ENCODE data around the gene COG6. TPM values are rescaled to one million over a fixed set of nuclear protein-coding genes. Genes with fewer than 3 reads are reported as not detected.

Gene COG6
- total and polyA plus RNA-seq, 2 of the 13 experiments (the other 11 are each of a cell fraction or from before 2014, with no cell fraction given) = 23.5 to 26.1 TPM

DNA sequence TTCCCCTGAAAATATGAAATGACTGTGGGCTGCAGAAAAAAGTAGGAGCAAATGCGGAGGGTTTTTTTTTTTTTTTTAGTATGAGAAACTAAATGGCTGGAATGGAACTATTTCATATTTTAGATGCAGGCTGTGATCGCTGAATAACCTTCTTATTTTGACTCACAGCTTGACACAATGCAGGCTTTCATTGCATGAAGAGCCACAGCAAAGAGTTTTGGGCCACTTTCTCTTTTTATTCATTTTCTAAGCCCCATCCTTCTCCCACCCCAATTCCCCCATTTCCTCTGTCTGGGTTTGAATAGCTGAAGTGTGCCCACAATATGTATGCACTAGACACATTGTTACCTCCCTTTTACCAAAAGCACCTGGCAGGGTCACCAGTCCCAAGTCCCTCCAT, 125.9 kb downstream of the COG6 start:
- no peak overlapping the region for H3K9ac ChIP-seq (ENCODE audit: insufficient read depth, low read depth, low read length)
- H3K4me3 ChIP-seq (replicated peaks in 1 of 3; ENCODE audit: insufficient read depth in 1 of 3, low read depth in 2 of 3, low read length in 3 of 3) = no peak overlapping the region
- ATAC-seq (no peak), FAIRE-seq (no peak), DNase-seq (ENCODE audit: low spot score) (no peak)
- BruUV-seq (replicated peaks) = no TSS peak
- no peaks in the 10 kb centered on the region for H4K20me1 ChIP-seq (ENCODE audit: insufficient read depth, low read length)
- H3K79me2 ChIP-seq (ENCODE audit: insufficient read depth, low read length) = no peaks in the 10 kb centered on the region
- no peak overlapping the region for H2AFZ ChIP-seq (ENCODE audit: low read length)
- no peak for TF ChIP-seq PAWR (CRISPR knock-in tag; IDR thresholded peaks at IDR 0.05; ENCODE audit: borderline replicate concordance)
- TF ChIP-seq ZBTB8A (CRISPR knock-in tag; IDR thresholded peaks at IDR 0.05; ENCODE audit: borderline replicate concordance, low read depth) = no peak
- TF ChIP-seq ZNF598 (CRISPR knock-in tag; IDR thresholded peaks at IDR 0.05; ENCODE audit: borderline replicate concordance) = no peak
- TF ChIP-seq, protein P1, sequence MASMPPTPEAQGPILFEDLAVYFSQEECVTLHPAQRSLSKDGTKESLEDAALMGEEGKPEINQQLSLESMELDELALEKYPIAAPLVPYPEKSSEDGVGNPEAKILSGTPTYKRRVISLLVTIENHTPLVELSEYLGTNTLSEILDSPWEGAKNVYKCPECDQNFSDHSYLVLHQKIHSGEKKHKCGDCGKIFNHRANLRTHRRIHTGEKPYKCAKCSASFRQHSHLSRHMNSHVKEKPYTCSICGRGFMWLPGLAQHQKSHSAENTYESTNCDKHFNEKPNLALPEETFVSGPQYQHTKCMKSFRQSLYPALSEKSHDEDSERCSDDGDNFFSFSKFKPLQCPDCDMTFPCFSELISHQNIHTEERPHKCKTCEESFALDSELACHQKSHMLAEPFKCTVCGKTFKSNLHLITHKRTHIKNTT (CRISPR knock-in tag; IDR thresholded peaks at IDR 0.05) = no peak
- no peak for TF ChIP-seq ZFYVE20 (CRISPR knock-in tag; IDR thresholded peaks at IDR 0.05; ENCODE audit: borderline replicate concordance, low read depth)
- H3K27me3 ChIP-seq (ENCODE audit: control insufficient read depth in 1 of 2, insufficient read depth in 2 of 2, low read length in 2 of 2) = no peaks in the 10 kb centered on the region
- no peaks in the 10 kb centered on the region for H3K9me3 ChIP-seq (ENCODE audit: low read length)
- no peaks in the 10 kb centered on the region for H3K36me3 ChIP-seq (replicated peaks in 1 of 2; ENCODE audit: control insufficient read depth in 1 of 2, insufficient read depth in 2 of 2, low read length in 2 of 2)
- in situ Hi-C loops (cut with HindIII; ENCODE audit: extremely low pct_ligation_motif_present, low pct_unique_long_range_greater_than_20kb) = loop anchor here (25.0 kb wide), 1 partner anchor 906 kb away; no protein-coding TSS in a partner anchor
- no peak overlapping the region for H3K4me2 ChIP-seq (ENCODE audit: low read depth, low read length)
- WGBS (ENCODE audit: low lambda C conversion rate) = 46% methylated on average over 2 of the region's 2 CpGs
- no peak overlapping the region for H3K27ac ChIP-seq (ENCODE audit: extremely low read length, insufficient read depth, low read length)
- ChIA-PET POLR2A (no interaction called here), CTCF (ENCODE audit: low intra/inter-chr PET ratio, low total read pairs) (no interaction called here)
- H3K4me1 ChIP-seq (ENCODE audit: insufficient read depth, low read length) = no peaks in the 10 kb centered on the region
- intact Hi-C loops (cut with micrococcal nuclease; ENCODE audit: unreplicated experiment) = no loop called here

DNA sequence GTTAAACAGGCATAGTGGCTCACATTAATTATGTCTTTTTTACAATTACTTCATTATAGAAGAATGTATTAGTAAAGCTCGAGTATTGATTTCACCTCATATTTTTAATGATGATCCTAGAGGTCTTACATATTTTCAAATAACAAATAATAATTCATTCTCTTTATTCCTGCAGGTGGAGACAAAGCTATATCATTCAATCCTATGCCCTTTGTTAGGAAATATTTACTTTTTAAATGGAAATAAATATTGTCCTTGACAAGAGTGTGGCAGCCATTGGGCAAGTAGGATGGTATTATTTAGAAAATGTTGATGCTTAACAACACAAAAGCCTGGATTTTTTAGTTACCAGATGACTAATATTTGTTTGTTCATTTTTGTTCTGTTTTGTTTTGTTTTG, 127.6 kb downstream of the COG6 start:
- ChIA-PET POLR2A (no interaction called here), CTCF (ENCODE audit: low intra/inter-chr PET ratio, low total read pairs) (no interaction called here)
- intact Hi-C loops (cut with micrococcal nuclease; ENCODE audit: unreplicated experiment) (no loop called here), in situ Hi-C loops (cut with HindIII; ENCODE audit: extremely low pct_ligation_motif_present, low pct_unique_long_range_greater_than_20kb) (loop anchor here (25.0 kb wide), 1 partner anchor 904 kb away; no protein-coding TSS in a partner anchor)
- no peak overlapping the region for H2AFZ ChIP-seq (ENCODE audit: low read length)
- no peak overlapping the region for H3K4me3 ChIP-seq (replicated peaks in 1 of 3; ENCODE audit: insufficient read depth in 1 of 3, low read depth in 2 of 3, low read length in 3 of 3)
- no peaks in the 10 kb centered on the region for H3K79me2 ChIP-seq (ENCODE audit: insufficient read depth, low read length)
- H3K9ac ChIP-seq (ENCODE audit: insufficient read depth, low read depth, low read length) = no peak overlapping the region
- FAIRE-seq = no peak
- TF ChIP-seq EEA1 (CRISPR knock-in tag; IDR thresholded peaks at IDR 0.05; ENCODE audit: borderline replicate concordance) (no peak), ZNF891 (CRISPR knock-in tag; IDR thresholded peaks at IDR 0.05) (no peak), ZNF251 (CRISPR knock-in tag; IDR thresholded peaks at IDR 0.05) (no peak), ZNF350 (CRISPR knock-in tag; IDR thresholded peaks at IDR 0.05; ENCODE audit: borderline replicate concordance, low read depth) (no peak), ZMAT3 (CRISPR knock-in tag; conservative IDR thresholded peaks at IDR 0.05) (no peak)
- TF ChIP-seq, protein P2, sequence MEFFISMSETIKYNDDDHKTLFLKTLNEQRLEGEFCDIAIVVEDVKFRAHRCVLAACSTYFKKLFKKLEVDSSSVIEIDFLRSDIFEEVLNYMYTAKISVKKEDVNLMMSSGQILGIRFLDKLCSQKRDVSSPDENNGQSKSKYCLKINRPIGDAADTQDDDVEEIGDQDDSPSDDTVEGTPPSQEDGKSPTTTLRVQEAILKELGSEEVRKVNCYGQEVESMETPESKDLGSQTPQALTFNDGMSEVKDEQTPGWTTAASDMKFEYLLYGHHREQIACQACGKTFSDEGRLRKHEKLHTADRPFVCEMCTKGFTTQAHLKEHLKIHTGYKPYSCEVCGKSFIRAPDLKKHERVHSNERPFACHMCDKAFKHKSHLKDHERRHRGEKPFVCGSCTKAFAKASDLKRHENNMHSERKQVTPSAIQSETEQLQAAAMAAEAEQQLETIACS (CRISPR knock-in tag; IDR thresholded peaks at IDR 0.05) = no peak
- 0% methylated on average over 1 of the region's 1 CpG for WGBS (ENCODE audit: low lambda C conversion rate)
- ATAC-seq = no peak
- no peaks in the 10 kb centered on the region; a peak in 1 of 5 replicates for H3K36me3 ChIP-seq (replicated peaks in 1 of 2; ENCODE audit: control insufficient read depth in 1 of 2, insufficient read depth in 2 of 2, low read length in 2 of 2)
- H4K20me1 ChIP-seq (ENCODE audit: insufficient read depth, low read length) = no peaks in the 10 kb centered on the region
- no peaks in the 10 kb centered on the region for H3K9me3 ChIP-seq (ENCODE audit: low read length)
- no peak overlapping the region for H3K4me2 ChIP-seq (ENCODE audit: low read depth, low read length)
- no TSS peak for BruUV-seq (replicated peaks)
- H3K4me1 ChIP-seq (ENCODE audit: insufficient read depth, low read length) = no peaks in the 10 kb centered on the region
- no peak overlapping the region for H3K27ac ChIP-seq (ENCODE audit: extremely low read length, insufficient read depth, low read length)
- H3K27me3 ChIP-seq (ENCODE audit: control insufficient read depth in 1 of 2, insufficient read depth in 2 of 2, low read length in 2 of 2) = no peaks in the 10 kb centered on the region
- no peak for DNase-seq (ENCODE audit: low spot score)

Data from HepG2 (cell line).